CD4-positive, alpha-beta T cell (primary cell): ENCODE data around the gene NSFL1C. TPM values are rescaled to one million over a fixed set of nuclear protein-coding genes. Genes with fewer than 3 reads are reported as not detected.

Experiments used
- ATAC-seq: fragments of 200-7000 bp; cut with Tn5 transposase; one replicate; pipeline ENCODE4 v1.10.0; 2022; ENCODE audit warnings: mild to moderate bottlenecking; ENCODE audit not compliant: poor library complexity
- CTCF ChIA-PET: fragments of 350-600 bp; sonication (Branson Sonifier 250); formaldehyde crosslinking; loops from one replicate; lab custom pipeline; 2021; ENCODE audit warnings: antibody characterized with exemption, inconsistent platforms; lab: Charles Lee
- POLR2A ChIA-PET: fragments of 350-600 bp; sonication (Branson Sonifier 250); formaldehyde crosslinking; loops from one replicate; lab custom pipeline; 2021; ENCODE audit warnings: antibody characterized with exemption, inconsistent platforms; lab: Charles Lee
- DNase-seq, 14 experiments: peaks; one replicate each; pipeline ENCODE4 v3.0.0-alpha.2; 2013 to 2020; ENCODE audit warnings: mixed read lengths in 2 of 14
- H3K27ac ChIP-seq, 2 donors: one replicate each; pipeline versions ENCODE4 v1.5.1 to v1.7.0; 2013; ENCODE audit warnings: low read length in 2 of 2, low read depth in 1 of 2, mild to moderate bottlenecking in 1 of 2
- H3K27me3 ChIP-seq, 2 experiments: 1 replicate in 1 of 2; 2 replicates in 1 of 2; pipeline versions ENCODE4 v1.6.1 to v1.7.0; 2013; ENCODE audit warnings: low read length in 2 of 2, control low read depth in 1 of 2, mild to moderate bottlenecking in 1 of 2, moderate library complexity in 1 of 2; ENCODE audit not compliant: insufficient read depth in 2 of 2, control insufficient read depth in 1 of 2
- H3K36me3 ChIP-seq: one replicate; pipeline ENCODE4 v1.6.1; 2013; ENCODE audit warnings: low read length, control low read depth; ENCODE audit not compliant: insufficient read depth
- H3K4me1 ChIP-seq: one replicate; pipeline ENCODE4 v1.6.1; 2013; ENCODE audit warnings: low read length, control low read depth; ENCODE audit not compliant: insufficient read depth
- H3K4me3 ChIP-seq: one replicate; pipeline ENCODE4 v1.5.1; 2013; ENCODE audit warnings: mild to moderate bottlenecking, low read length, moderate library complexity
- H3K9me3 ChIP-seq, 2 experiments: 1 replicate in 1 of 2; 2 replicates in 1 of 2; pipeline versions ENCODE4 v1.6.1 to v1.7.0; 2013; ENCODE audit warnings: low read length in 2 of 2, mild to moderate bottlenecking in 2 of 2, control low read depth in 1 of 2, moderate library complexity in 1 of 2; ENCODE audit not compliant: control insufficient read depth in 1 of 2, insufficient read depth in 1 of 2
- H3K27ac Mint-ChIP-seq: one replicate; pipeline ENCODE4 v1.8.0; 2020; ENCODE audit warnings: mixed read lengths
- H3K27me3 Mint-ChIP-seq: one replicate; pipeline ENCODE4 v1.8.0; 2021; ENCODE audit warnings: mixed read lengths
- H3K36me3 Mint-ChIP-seq: one replicate; pipeline ENCODE4 v1.8.0; 2021; ENCODE audit warnings: low read depth, mixed read lengths
- H3K4me1 Mint-ChIP-seq: one replicate; pipeline ENCODE4 v1.8.0; 2021; ENCODE audit warnings: low read depth, mixed read lengths
- H3K4me3 Mint-ChIP-seq: one replicate; pipeline ENCODE4 v1.8.0; 2020; ENCODE audit warnings: mild to moderate bottlenecking, mixed read lengths
- H3K9me3 Mint-ChIP-seq: one replicate; pipeline ENCODE4 v1.8.0; 2020; ENCODE audit warnings: mixed read lengths
- intact Hi-C, 2 experiments: fragments of 100-400 bp; cut with DNase I in 1 of 2; cut with micrococcal nuclease in 1 of 2; formaldehyde crosslinking; loops; one replicate each; pipeline versions ENCODE4 v1.15.1 to v1.9.0; 2023 to 2025; cut with DNase I, micrococcal nuclease
- total RNA-seq, 174 experiments: library from RNA in 2 of 174; stranded (reverse) in 2 of 174; gene quantifications; one replicate each; pipeline ENCODE4 v1.2.3 and lab custom pipeline; 2021 to 2026
- TF ChIP-seq, protein P1 (sequence below): fragments of 200-600 bp; IDR thresholded peaks from one replicate; pipeline ENCODE4 v1.8.0; 2022; ENCODE audit warnings: antibody characterized with exemption, mild to moderate bottlenecking

Gene NSFL1C
- total RNA-seq, 2 experiments from 2014 or later, result 53.2 to 53.4 TPM

DNA sequence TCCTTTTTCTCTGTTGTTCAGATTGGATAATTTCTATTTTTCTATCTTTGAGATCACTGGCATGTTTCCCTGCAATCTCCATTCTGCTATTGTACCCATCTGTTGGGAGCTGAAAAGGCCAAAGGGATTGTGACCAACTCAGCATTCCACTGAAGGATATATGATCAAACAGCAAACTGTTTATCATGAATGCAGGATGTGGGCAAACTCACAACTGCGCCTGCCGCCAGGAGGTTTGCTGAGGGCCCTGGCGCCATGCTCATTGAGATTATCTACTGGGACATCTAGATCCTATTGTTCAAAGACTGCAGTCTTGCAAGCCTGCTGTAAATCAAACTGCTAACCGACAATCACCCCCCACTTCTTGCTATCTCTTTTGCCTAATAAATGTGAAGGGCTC lies 69.9 kb downstream of the NSFL1C start:
- Mint-ChIP-seq H3K9me3 (no peaks in the 10 kb centered on the region), H3K36me3 (peaks cover 5% of the 10 kb centered on the region), H3K27ac (no peak overlapping the region), H3K4me1 (peaks cover 24% of the 10 kb centered on the region), H3K27me3 (no peaks in the 10 kb centered on the region), H3K4me3 (peak overlapping the region; percentile 42)
- no peak for DNase-seq
- intact Hi-C loops, result loop anchor here in 1 of 2 experiments (10.0 kb wide), 1 partner anchor 708 kb away; the partner anchor contains the start of gene STK35
- ChIA-PET POLR2A (no interaction called here), CTCF (interaction anchor here (0.7 to 1.9 kb wide), 3 partner anchors 10 to 44 kb away, joined by 3 to 4 read pairs (median 3); no protein-coding TSS in a partner anchor)
- Histone ChIP-seq H3K9me3 (peaks cover 0 to 7% of the 10 kb centered on the region in 2 experiments), H3K27me3 (no peaks in the 10 kb centered on the region), H3K36me3 (no peaks in the 10 kb centered on the region), H3K4me1 (peaks cover 24% of the 10 kb centered on the region), H3K4me3 (no peak overlapping the region), H3K27ac (no peak overlapping the region)
- no peak for ATAC-seq
- TF ChIP-seq, protein P1, sequence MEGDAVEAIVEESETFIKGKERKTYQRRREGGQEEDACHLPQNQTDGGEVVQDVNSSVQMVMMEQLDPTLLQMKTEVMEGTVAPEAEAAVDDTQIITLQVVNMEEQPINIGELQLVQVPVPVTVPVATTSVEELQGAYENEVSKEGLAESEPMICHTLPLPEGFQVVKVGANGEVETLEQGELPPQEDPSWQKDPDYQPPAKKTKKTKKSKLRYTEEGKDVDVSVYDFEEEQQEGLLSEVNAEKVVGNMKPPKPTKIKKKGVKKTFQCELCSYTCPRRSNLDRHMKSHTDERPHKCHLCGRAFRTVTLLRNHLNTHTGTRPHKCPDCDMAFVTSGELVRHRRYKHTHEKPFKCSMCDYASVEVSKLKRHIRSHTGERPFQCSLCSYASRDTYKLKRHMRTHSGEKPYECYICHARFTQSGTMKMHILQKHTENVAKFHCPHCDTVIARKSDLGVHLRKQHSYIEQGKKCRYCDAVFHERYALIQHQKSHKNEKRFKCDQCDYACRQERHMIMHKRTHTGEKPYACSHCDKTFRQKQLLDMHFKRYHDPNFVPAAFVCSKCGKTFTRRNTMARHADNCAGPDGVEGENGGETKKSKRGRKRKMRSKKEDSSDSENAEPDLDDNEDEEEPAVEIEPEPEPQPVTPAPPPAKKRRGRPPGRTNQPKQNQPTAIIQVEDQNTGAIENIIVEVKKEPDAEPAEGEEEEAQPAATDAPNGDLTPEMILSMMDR, result no peak

DNA sequence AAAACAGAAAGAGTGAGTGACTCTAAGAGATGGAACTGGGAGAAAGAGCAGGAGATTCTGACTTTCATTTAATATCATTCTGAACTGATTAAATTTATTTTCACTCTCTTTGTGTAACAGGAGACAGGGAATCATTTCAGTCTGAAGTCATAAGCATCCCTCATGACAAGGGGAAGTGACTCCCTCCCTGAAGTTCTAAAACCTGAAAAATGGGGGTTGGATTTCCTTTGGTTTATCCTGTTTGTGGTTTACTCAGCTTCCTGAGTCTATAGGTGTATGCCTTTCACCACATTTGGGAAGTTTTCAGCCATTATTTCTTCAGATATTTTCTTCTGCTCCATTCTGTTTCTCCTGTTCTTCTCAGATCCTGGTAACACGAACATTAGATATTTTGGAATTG lies 70.4 kb downstream of the NSFL1C start:
- Mint-ChIP-seq H3K4me3 (peak overlapping the region; percentile 42), H3K27me3 (no peaks in the 10 kb centered on the region), H3K9me3 (no peaks in the 10 kb centered on the region), H3K4me1 (peaks cover 28% of the 10 kb centered on the region), H3K36me3 (peaks cover 5% of the 10 kb centered on the region), H3K27ac (no peak overlapping the region)
- Histone ChIP-seq H3K9me3 (peaks cover 0 to 7% of the 10 kb centered on the region in 2 experiments), H3K27me3 (no peaks in the 10 kb centered on the region), H3K4me3 (no peak overlapping the region), H3K27ac (no peak overlapping the region), H3K36me3 (no peaks in the 10 kb centered on the region), H3K4me1 (peaks cover 29% of the 10 kb centered on the region)
- TF ChIP-seq, protein P1, result no peak
- no peak for ATAC-seq
- ChIA-PET CTCF (interaction anchor here (0.7 to 1.5 kb wide), 2 partner anchors 9 to 45 kb away, joined by 3 read pairs; no protein-coding TSS in a partner anchor), POLR2A (no interaction called here)
- no peak for DNase-seq
- intact Hi-C loops, result loop anchor here in 1 of 2 experiments (10.0 kb wide), 1 partner anchor 709 kb away; the partner anchor contains the start of gene STK35

DNA sequence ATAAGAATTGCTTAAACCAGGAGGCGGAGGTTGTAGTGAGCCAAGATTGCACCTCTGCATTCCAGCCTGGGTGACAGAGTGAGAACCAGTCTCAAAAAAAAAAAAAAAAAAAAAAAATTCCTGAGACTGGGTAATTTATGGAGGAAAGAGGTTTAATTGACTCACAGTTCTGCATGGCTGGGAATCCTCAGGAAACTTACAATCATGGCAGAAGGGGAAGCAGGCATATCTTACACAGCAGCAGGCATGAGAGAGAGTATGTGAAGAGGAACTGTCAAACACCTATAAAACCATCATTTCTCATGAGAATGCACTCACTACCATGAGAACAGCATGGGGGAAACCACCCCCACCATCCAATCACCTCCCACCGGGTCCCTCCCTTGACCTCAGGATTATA lies 72.0 kb downstream of the NSFL1C start:
- ATAC-seq (no peak), DNase-seq (no peak)
- no peaks in the 10 kb centered on the region for H3K27me3 ChIP-seq
- Mint-ChIP-seq H3K36me3 (peaks cover 5% of the 10 kb centered on the region), H3K27me3 (no peaks in the 10 kb centered on the region), H3K4me1 (peaks cover 44% of the 10 kb centered on the region), H3K27ac (no peak overlapping the region), H3K9me3 (no peaks in the 10 kb centered on the region), H3K4me3 (peak overlapping the region; percentile 15)
- ChIA-PET CTCF (no interaction called here), POLR2A (no interaction called here)
- intact Hi-C loops, result loop anchor here (2.0 to 10.0 kb wide), 4 partner anchors 43 to 710 kb away; partner anchors contain the start of gene STK35 (in 1 of the 2)
- H3K36me3 ChIP-seq, result no peaks in the 10 kb centered on the region
- peaks cover 45% of the 10 kb centered on the region for H3K4me1 ChIP-seq
- TF ChIP-seq, protein P1, result no peak
- no peak overlapping the region for H3K4me3 ChIP-seq
- peaks cover 0 to 7% of the 10 kb centered on the region in 2 experiments for H3K9me3 ChIP-seq
- no peak overlapping the region for H3K27ac ChIP-seq
